GM18867 (cell line): ENCODE data around the gene TATDN2.
"Not testable (repeated sequence)": the region's sequence is repeated elsewhere in the genome, so short reads cannot be mapped to it uniquely, and the experiment has no call there.

Experiments used
- ATAC-seq: cut with Tn5 transposase; IDR thresholded peaks from one replicate; pipeline ENCODE4 v1.9.1; 2021; ENCODE audit warnings: mild to moderate bottlenecking, moderate library complexity; ENCODE audit not compliant: unreplicated experiment

Gene TATDN2

DNA sequence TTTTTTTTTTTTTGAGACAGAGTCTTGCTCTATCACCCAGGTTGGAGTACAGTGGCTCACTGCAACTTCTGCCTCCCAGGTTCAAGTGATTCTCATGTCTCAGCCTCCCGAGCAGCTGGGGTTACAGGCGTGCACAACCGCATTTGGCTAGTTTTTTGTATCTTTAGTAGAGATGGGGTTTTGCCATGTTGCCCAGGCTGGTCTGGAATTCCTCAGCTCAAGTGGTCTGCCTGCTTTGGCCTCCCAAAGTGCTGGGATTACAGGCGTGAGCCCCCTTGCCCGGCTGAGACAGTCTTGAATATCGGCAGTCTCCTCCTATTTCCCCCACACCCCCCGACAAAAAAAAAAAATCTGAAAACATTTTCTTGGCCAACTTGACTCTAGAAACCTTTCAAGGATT lies 18.7 kb downstream of the TATDN2 start:
- ATAC-seq, result not testable (repeated sequence)

DNA sequence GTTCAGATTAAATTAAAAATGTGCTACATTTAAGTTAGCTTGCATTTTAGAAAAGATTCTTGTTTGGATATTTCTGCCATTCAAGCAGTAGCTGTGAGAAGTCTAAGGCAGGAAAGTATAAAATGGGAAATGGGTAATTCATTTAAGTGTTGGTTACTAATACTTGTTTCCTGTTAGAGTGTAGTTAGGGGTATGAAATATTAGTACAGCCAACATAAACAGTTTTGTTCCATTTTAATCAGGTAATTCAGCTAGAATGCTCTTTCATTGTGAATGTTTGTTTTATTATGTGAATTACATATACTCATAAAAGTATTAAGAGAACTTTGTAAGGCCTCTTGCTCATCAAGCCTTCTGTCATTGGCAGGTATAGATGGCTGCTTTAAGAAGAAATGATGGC lies 19.9 kb downstream of the TATDN2 start:
- no peak for ATAC-seq

GRCh38 chr3:10268930-10269329 lies 20.7 kb downstream of the TATDN2 start:
- ATAC-seq, result no peak

DNA sequence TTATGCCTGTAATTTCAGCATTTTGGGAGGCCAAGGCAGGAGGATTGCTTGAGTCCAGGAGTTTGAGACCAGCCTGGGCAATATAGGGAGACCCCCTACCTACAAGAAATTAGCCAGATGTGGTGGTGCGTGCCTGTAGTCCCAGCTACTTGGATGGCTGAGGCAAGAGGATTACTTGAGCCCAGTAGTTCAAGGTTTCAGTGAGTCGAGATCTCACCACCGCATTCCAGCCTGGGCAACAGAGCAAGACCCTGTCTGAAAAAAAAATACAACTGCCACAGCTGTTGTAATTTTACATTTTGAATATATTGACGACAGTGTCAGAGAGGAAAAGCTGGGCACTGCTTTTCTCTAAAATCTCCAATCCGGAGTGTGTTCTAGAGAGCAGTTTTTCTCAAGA lies 21.2 kb downstream of the TATDN2 start:
- no peak for ATAC-seq

- not testable (repeated sequence) for ATAC-seq
These were observed 24.2 kb downstream of the TATDN2 start for GRCh38 chr3:10272476-10272875.

DNA sequence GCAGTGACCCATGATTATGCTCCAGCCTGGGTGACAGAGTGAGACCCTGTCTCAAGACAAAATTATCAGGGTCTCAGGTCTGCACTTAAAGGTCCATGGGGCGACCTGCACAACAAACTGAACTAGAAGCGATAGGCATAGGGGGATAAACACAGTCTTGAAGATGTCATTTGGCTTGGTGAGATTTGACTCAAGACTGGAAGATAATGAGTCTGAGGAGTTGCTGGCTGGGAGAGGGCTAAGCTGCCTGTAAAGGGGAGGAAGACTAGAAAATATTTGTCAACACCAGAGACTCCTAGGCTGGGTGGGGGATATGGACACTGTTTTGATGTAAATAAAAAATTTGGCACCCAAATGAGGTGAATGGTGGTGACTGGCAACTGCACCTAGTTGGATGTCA lies 24.7 kb downstream of the TATDN2 start:
- no peak for ATAC-seq

DNA sequence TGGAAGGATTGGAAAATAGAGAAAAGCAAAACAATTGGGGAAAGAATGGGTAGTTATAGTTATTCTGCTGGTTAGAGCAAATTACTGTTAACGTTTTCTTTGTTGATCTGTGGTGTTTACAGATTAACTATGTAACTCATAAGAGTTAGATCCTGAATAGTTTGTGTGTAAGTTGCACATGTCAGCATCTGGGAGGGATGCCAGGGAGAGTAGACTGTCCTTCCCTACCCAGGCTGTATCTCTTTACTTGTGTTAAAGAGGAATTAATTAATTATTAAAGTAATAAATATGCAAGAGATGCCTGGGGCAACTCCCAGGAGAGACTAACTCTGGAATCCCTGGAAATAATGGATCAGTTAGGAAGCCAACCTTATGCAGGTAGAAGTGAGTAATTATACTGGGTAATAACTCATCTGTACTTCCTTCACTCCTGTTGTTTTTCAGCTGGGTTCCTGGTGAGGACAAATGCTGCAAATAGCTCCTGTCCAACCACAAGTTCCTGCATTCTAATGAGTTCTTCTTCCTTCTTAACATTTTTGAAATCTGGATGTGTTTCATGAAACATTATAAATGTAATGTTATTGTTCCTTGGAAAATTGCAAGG lies 25.5 kb downstream of the TATDN2 start:
- no peak for ATAC-seq

- no peak for ATAC-seq
These were observed 26.3 kb downstream of the TATDN2 start for GRCh38 chr3:10274601-10275000.

GRCh38 chr3:10277115-10277625 lies 28.9 kb downstream of the TATDN2 start:
- ATAC-seq, result no peak

DNA sequence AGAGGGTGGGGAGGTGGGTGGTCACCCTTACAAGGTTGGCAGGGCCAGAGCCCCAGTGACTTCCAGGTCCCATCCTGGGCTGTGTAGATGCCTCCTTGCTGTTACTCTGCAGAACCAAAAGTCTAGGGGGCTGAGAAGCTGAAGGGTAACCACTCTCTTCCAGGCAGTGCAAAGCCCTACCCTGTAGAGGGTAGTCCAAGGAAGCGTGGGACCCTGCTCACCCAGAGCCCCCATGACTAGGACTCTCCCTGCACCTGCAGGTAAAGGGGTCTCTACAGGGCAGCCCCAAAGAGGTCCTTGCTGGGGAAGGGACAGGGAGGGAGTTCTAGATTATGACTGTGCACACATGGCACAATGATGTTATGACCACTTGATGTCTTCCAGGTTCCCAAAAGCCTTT lies 30.2 kb downstream of the TATDN2 start:
- ATAC-seq, result no peak

GRCh38 chr3:10279384-10280176 lies 31.3 kb downstream of the TATDN2 start:
- ATAC-seq, result no peak

- no peak for ATAC-seq
These were observed 31.9 kb downstream of the TATDN2 start for GRCh38 chr3:10280177-10280529.

DNA sequence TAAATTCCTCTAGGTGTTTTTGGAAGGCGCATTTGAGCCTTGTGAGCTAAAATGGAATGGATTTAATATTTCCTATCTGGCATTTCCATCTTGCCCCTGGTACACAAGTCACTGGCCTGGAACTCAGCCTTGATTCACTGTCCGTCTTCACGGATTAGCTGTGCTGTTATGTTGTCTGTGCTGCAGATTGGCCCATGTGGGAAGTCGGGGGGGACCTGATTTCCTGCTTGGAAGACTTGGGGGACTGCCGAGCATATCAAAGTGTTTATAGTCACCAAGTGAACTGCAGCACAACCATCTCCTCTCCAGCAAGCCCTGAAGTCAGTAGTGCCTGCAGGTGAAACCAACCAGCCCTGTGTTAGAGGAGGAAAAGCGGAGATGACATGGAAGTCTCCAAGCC lies 32.3 kb downstream of the TATDN2 start:
- no peak for ATAC-seq

DNA sequence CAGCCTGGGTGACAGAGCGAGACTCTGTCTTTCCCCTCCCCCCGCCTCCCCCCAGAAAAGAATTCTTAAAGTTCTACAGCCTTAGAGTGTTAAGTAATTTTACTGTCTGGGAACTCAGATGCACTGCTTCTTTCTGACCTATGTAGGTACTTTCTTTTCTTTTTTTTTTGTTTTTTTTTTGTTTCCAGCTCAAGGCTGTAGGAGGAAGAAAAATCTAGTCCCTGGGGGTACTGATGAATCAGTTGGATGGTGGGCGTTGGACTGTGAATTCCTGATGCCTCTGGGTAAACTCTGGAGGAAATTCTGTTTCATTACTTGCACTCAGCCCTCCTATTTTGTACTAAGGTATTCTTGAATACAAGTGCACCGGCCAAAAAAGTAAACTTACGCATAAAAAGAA lies 33.7 kb downstream of the TATDN2 start:
- no peak for ATAC-seq

- no peak for ATAC-seq
These were observed 35.4 kb downstream of the TATDN2 start for GRCh38 chr3:10283638-10284037.

DNA sequence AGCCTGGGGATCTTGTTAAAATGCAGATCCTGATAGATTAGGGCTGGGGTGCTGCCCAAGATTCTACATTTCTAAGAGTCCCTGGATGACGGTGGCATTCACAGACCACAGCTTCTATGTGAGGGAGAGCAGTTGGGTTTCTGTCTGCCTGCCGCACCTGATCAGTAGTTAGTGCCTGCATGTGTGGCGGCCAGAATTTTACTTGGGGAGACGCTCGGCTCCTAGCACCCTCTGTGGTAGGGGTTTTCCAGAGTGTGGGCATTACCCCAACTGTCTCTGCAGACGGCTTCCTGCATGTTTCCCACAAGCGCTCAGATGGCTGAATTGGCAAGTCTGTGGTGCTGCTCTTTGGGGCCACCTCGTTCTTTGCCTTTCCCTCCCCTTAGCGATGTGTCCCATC lies 36.2 kb downstream of the TATDN2 start:
- ATAC-seq, result no peak

GRCh38 chr3:10285272-10286132 lies 37.2 kb downstream of the TATDN2 start:
- ATAC-seq, result no peak

- ATAC-seq, result no peak
These were observed 37.9 kb downstream of the TATDN2 start for GRCh38 chr3:10286133-10286524.

- no peak for ATAC-seq
These were observed 38.5 kb downstream of the TATDN2 start for GRCh38 chr3:10286596-10287295.

GRCh38 chr3:10287936-10288574 lies 39.8 kb downstream of the TATDN2 start:
- ATAC-seq, result no peak

DNA sequence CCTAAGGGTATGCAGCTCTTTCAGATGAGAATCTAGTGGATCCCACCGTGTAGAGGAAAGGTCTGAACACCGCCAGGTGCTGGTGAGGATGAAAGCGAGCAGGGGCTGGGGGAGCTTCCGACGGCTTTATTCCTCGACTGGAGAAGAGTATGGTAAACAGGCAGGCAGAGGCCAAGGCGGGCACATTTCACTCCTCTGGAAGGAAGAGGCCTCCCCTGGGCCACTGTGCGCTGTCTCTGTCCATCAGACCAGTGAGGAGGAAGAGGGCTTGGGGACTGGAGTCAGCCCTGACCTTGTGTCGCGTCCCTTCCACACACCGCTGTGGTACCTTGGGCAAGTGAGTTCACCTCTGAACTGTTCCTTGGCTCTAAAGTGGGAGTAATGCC lies 40.3 kb downstream of the TATDN2 start:
- no peak for ATAC-seq
